ENCODE results near the gene TBC1D24. TPM values are rescaled to one million over a fixed set of nuclear protein-coding genes. Genes with fewer than 3 reads are reported as not detected.
"Not testable (repeated sequence)": the region's sequence is repeated elsewhere in the genome, so short reads cannot be mapped to it uniquely, and the experiment has no call there.

Gene TBC1D24
- total and polyA plus RNA-seq, 2 experiments from 2014 or later = 10.2 to 23.6 TPM

GRCh38 chr16:2436110-2436509, 38.8 kb upstream of the TBC1D24 start:
- TF ChIP-seq, protein P1, sequence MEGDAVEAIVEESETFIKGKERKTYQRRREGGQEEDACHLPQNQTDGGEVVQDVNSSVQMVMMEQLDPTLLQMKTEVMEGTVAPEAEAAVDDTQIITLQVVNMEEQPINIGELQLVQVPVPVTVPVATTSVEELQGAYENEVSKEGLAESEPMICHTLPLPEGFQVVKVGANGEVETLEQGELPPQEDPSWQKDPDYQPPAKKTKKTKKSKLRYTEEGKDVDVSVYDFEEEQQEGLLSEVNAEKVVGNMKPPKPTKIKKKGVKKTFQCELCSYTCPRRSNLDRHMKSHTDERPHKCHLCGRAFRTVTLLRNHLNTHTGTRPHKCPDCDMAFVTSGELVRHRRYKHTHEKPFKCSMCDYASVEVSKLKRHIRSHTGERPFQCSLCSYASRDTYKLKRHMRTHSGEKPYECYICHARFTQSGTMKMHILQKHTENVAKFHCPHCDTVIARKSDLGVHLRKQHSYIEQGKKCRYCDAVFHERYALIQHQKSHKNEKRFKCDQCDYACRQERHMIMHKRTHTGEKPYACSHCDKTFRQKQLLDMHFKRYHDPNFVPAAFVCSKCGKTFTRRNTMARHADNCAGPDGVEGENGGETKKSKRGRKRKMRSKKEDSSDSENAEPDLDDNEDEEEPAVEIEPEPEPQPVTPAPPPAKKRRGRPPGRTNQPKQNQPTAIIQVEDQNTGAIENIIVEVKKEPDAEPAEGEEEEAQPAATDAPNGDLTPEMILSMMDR (IDR thresholded peaks at IDR 0.05; ENCODE audit: low read depth, low read length) = no peak
- Histone ChIP-seq H3K4me1 (ENCODE audit: low read depth) (no peaks in the 10 kb centered on the region), H3K36me3 (peaks cover 24% of the 10 kb centered on the region), H3K9me3 (ENCODE audit: low read depth) (no peaks in the 10 kb centered on the region), H3K4me3 (no peak overlapping the region), H3K27me3 (no peaks in the 10 kb centered on the region), H3K27ac (no peak overlapping the region)
- DNase-seq (ENCODE audit: low read depth in 1 of 2, low spot score in 1 of 2) = no peak

GRCh38 chr16:2437032-2437790, 37.7 kb upstream of the TBC1D24 start:
- DNase-seq (ENCODE audit: low read depth in 1 of 2, low spot score in 1 of 2) = no peak
- no peaks in the 10 kb centered on the region for H3K27me3 ChIP-seq
- no peaks in the 10 kb centered on the region for H3K4me1 ChIP-seq (ENCODE audit: low read depth)
- H3K9me3 ChIP-seq (ENCODE audit: low read depth) = no peaks in the 10 kb centered on the region
- peaks cover 24% of the 10 kb centered on the region for H3K36me3 ChIP-seq
- H3K27ac ChIP-seq = no peak overlapping the region
- H3K4me3 ChIP-seq = no peak overlapping the region
- TF ChIP-seq, protein P1 (IDR thresholded peaks at IDR 0.05; ENCODE audit: low read depth, low read length) = no peak

GRCh38 chr16:2438121-2438520, 36.8 kb upstream of the TBC1D24 start:
- no peaks in the 10 kb centered on the region for H3K9me3 ChIP-seq (ENCODE audit: low read depth)
- no peak overlapping the region for H3K27ac ChIP-seq
- peaks cover 22% of the 10 kb centered on the region for H3K36me3 ChIP-seq
- TF ChIP-seq, protein P1 (IDR thresholded peaks at IDR 0.05; ENCODE audit: low read depth, low read length) = no peak
- no peaks in the 10 kb centered on the region for H3K27me3 ChIP-seq
- no peak for DNase-seq (ENCODE audit: low read depth in 1 of 2, low spot score in 1 of 2)
- no peak overlapping the region for H3K4me3 ChIP-seq
- no peaks in the 10 kb centered on the region for H3K4me1 ChIP-seq (ENCODE audit: low read depth)

DNA sequence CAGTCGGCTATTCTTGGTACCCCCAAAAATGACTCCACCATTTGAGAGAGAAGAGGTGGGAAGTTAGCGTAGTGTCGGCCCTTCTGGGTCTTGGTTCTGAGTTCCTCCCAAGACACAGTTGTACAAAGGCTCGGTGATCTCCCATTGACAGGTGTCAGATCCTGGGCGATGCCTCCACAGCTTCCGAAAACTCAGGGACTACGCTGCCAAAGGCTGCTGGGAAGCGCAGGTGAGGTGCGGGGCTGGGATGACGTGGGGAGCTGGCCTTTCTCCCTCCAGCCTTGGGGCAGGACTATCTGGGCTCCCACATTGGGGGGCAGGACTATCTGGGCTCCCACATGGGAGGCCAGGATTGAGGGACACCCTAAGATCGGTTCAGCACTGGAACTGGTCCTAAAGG, 35.3 kb upstream of the TBC1D24 start:
- H3K4me1 ChIP-seq (ENCODE audit: low read depth) = no peaks in the 10 kb centered on the region
- H3K27ac ChIP-seq = no peak overlapping the region
- no peaks in the 10 kb centered on the region for H3K9me3 ChIP-seq (ENCODE audit: low read depth)
- no peaks in the 10 kb centered on the region for H3K27me3 ChIP-seq
- no peak overlapping the region for H3K4me3 ChIP-seq
- TF ChIP-seq, protein P1 (IDR thresholded peaks at IDR 0.05; ENCODE audit: low read depth, low read length) = no peak
- DNase-seq (ENCODE audit: low read depth in 1 of 2, low spot score in 1 of 2) = no peak
- peaks cover 17% of the 10 kb centered on the region for H3K36me3 ChIP-seq

DNA sequence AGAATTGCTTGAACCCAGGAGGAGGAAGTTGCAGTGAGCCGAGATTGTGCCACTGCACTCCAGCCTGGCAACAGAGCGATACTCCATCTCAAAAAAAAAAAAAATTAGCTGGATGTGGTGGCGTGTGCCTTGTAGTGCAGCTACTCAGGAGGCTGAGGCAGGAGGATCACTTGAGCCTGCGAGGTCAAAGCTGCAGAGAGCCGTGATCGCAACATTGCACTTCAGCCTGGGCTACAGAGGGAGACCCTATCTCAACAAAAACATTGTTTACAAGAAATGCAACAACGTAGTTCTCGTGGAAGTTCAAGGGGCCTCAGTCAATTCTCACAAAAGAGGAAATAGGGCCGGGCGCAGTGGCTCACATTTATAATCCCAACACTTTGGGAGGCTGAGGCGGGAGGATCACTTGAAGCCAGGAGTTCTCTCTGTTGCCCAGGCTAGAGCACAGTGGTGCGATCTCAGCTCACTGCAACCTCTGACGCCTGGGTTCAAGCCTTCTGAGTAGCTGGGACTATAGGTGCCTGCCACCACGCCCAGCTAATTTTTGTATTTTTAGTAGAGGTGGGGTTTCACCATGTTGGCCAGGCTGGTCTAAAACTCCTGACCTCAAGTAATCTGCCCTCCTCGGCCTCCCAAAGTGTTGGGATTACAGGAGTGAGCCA, 33.7 kb upstream of the TBC1D24 start:
- not testable (repeated sequence) for H3K9me3 ChIP-seq (ENCODE audit: low read depth); H3K4me3 ChIP-seq; H3K27ac ChIP-seq; H3K27me3 ChIP-seq; H3K4me1 ChIP-seq (ENCODE audit: low read depth); DNase-seq (ENCODE audit: low read depth in 1 of 2, low spot score in 1 of 2)
- peaks cover 18% of the 10 kb centered on the region for H3K36me3 ChIP-seq

- DNase-seq (ENCODE audit: low read depth in 1 of 2, low spot score in 1 of 2) = no peak
- no peaks in the 10 kb centered on the region for H3K27me3 ChIP-seq
- TF ChIP-seq, protein P1 (IDR thresholded peaks at IDR 0.05; ENCODE audit: low read depth, low read length) = no peak
- no peak overlapping the region for H3K4me3 ChIP-seq
- no peak overlapping the region for H3K27ac ChIP-seq
- no peaks in the 10 kb centered on the region for H3K9me3 ChIP-seq (ENCODE audit: low read depth)
- no peaks in the 10 kb centered on the region for H3K4me1 ChIP-seq (ENCODE audit: low read depth)
- H3K36me3 ChIP-seq = peaks cover 18% of the 10 kb centered on the region
Observed at GRCh38 chr16:2443555-2443954, 31.4 kb upstream of the TBC1D24 start.
